Adrenal gland (tissue), 12 donors: Measurements from ENCODE around the gene CSNK1E. TPM values are rescaled to one million over a fixed set of nuclear protein-coding genes. Genes with fewer than 3 reads are reported as not detected.

Experiments
- DNase-seq, 7 donors: peaks; one replicate each; pipeline ENCODE4 v3.0.0-alpha.2; 2019 to 2020
- H3K27ac ChIP-seq, 5 donors: fragments of 200-600 bp; sonication (generic) in 4 of 5; 1 replicate in 3 of 5; 2 replicates in 2 of 5; pipeline versions ENCODE4 v1.5.1 to v1.8.0; 2016 to 2020; ENCODE audit warnings: mild to moderate bottlenecking in 1 of 5
- H3K27me3 ChIP-seq: fragments of 200-600 bp; 2 replicates; pipeline ENCODE4 v1.8.0; 2021
- H3K36me3 ChIP-seq, 2 donors: fragments of 200-600 bp; replicated peaks in 1 of 2; 1 replicate in 1 of 2; 2 replicates in 1 of 2; pipeline versions ENCODE4 v1.5.1 to v1.8.0; 2018 to 2022
- H3K4me1 ChIP-seq, 2 donors: fragments of 200-600 bp; replicated peaks in 1 of 2; 1 replicate in 1 of 2; 2 replicates in 1 of 2; pipeline versions ENCODE4 v1.5.1 to v1.8.0; 2018 to 2021
- H3K4me3 ChIP-seq, 4 donors: fragments of 200-600 bp; sonication (generic) in 3 of 4; one replicate each; pipeline ENCODE4 v1.5.1; 2016 to 2018
- H3K9me3 ChIP-seq, 3 donors: fragments of 200-600 bp; sonication (generic) in 1 of 3; replicated peaks in 1 of 3; 1 replicate in 2 of 3; 2 replicates in 1 of 3; pipeline versions ENCODE4 v1.5.1 to v1.8.0; 2016 to 2021
- POLR2A ChIP-seq, 2 donors: fragments of 450-650 bp; IDR thresholded peaks; one replicate each; pipeline ENCODE4 v1.6.1; 2017; ENCODE audit warnings: antibody characterized with exemption in 2 of 2, mild to moderate bottlenecking in 2 of 2, moderate library complexity in 1 of 2
- WGBS, 4 donors: extraction: QIAGEN DNeasy Blood & Tissue Kit in 2 of 4; methylation state at CpG; one replicate each; pipeline versions ENCODE4 v1.1.5 to v1.1.7; 2013 to 2017; 5-methylcytosine and 5-hydroxymethylcytosine counted together
- intact Hi-C, 2 donors: fragments of 100-400 bp; cut with DNase I; formaldehyde crosslinking; loops; one replicate each; pipeline versions ENCODE4 v1.14.1 to v1.15.0; 2022 to 2023
- polyA plus RNA-seq, 3 donors: library from polyadenylated mRNA; stranded (reverse); fragments of 200-250 nt in 2 of 3; fragments of 350-450 nt in 1 of 3; fragmentation: Illumina TruSeq in 1 of 3; extraction: RNeasy Lipid Tissue Mini Kit (QIAGEN cat#74804) in 1 of 3; gene quantifications; one replicate each; pipeline ENCODE4 v1.2.3, GENCODE V29; 2013 to 2014
- total RNA-seq, 9 donors: library from RNA; depleted of rRNA in 4 of 9; stranded (reverse); fragments of >200 nt in 4 of 9; fragments of 120-200 nt in 1 of 9; fragmentation: NEBNext Ultra II Directional in 1 of 9; extraction: Animal tissue kit (Norgen Biotek cat#: 25700) in 1 of 9; gene quantifications; one replicate each; pipeline versions ENCODE4 v1.1.0 to v1.2.4, GENCODE V29; 2013 to 2023
- TF ChIP-seq, protein P1 (sequence below), 6 experiments: fragments of 450-650 bp in 4 of 6; fragments of 200-600 bp in 2 of 6; sonication (generic) in 1 of 6; IDR thresholded peaks; 1 replicate in 5 of 6; 2 replicates in 1 of 6; pipeline versions ENCODE4 v1.5.1 to v1.8.0; 2016 to 2021; ENCODE audit warnings: antibody characterized with exemption in 6 of 6, mild to moderate bottlenecking in 2 of 6, moderate library complexity in 1 of 6
- donor health status: healthy with polysubstance abuse.
- donor health status: Bipolar disorder and iron deficiency.
- donor health status: DM: yes; HTN: yes; CAD: no.
- donor health status: DM: no; HTN: no; CAD: no.
- donor health status: DM: no; HTN: no; CAD: no.
- donor health status: DM: yes; HTN: yes; CAD: no.

The CSNK1E gene
- total and polyA plus RNA-seq, 12 donors, result 28.4 to 142 (median 73.7) TPM

DNA sequence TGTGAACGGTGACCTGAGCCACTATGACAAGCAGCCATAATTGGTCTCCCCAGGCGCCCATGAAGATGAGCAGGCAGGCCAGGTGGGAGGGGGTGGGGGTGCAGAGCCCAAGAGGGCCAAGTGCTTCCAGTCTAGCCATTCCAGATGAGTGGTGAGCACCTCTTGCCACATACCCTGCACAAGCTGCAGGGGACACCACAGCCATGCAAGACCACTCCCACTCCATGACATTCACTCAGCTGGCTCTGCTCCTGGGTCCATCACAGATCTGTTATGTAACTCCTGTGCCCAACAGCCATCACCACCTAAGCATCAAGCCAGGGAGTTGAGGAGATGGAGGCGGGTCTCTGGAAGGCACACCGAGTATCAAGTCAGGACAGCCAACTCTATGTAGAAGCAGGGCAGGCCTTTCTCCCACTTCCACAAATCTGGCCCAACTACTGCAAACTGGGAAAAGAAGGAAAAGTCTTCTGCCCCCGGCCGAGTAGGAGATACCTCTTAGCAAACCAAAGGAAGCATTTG lies 52.9 kb downstream of the CSNK1E start:
- peaks cover 11 to 68% of the 10 kb centered on the region in 2 donors for H3K4me1 ChIP-seq
- H3K4me3 ChIP-seq, result no peak overlapping the region
- intact Hi-C loops, result loop anchor here in 1 of 2 donors (10.0 kb wide), 1 partner anchor 90 kb away; no protein-coding TSS in a partner anchor
- no peaks in the 10 kb centered on the region for H3K9me3 ChIP-seq
- TF ChIP-seq POLR2A (IDR thresholded peaks at IDR 0.05), result no peak
- TF ChIP-seq, protein P1, sequence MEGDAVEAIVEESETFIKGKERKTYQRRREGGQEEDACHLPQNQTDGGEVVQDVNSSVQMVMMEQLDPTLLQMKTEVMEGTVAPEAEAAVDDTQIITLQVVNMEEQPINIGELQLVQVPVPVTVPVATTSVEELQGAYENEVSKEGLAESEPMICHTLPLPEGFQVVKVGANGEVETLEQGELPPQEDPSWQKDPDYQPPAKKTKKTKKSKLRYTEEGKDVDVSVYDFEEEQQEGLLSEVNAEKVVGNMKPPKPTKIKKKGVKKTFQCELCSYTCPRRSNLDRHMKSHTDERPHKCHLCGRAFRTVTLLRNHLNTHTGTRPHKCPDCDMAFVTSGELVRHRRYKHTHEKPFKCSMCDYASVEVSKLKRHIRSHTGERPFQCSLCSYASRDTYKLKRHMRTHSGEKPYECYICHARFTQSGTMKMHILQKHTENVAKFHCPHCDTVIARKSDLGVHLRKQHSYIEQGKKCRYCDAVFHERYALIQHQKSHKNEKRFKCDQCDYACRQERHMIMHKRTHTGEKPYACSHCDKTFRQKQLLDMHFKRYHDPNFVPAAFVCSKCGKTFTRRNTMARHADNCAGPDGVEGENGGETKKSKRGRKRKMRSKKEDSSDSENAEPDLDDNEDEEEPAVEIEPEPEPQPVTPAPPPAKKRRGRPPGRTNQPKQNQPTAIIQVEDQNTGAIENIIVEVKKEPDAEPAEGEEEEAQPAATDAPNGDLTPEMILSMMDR (IDR thresholded peaks at IDR 0.05), result no peak
- no peaks in the 10 kb centered on the region for H3K27me3 ChIP-seq
- no peak for DNase-seq
- H3K27ac ChIP-seq, result peak overlapping the region in 1 of 5 donors; percentile 34
- WGBS, 4 donors, result 88 to 92% (median 91%) methylated on average over 4 to 6 of the region's 6 CpGs
- H3K36me3 ChIP-seq, result no peaks in the 10 kb centered on the region

- TF ChIP-seq POLR2A (IDR thresholded peaks at IDR 0.05), result no peak
- TF ChIP-seq, protein P1 (IDR thresholded peaks at IDR 0.05), result peak; percentile 26 to 62 (median 54)
- intact Hi-C loops, result loop anchor here in 1 of 2 donors (10.0 kb wide), 1 partner anchor 93 kb away; no protein-coding TSS in a partner anchor
- Histone ChIP-seq H3K27ac (peak overlapping the region in 2 of 5 donors; percentile 74 to 93), H3K9me3 (no peaks in the 10 kb centered on the region), H3K4me1 (peaks cover 21 to 81% of the 10 kb centered on the region in 2 donors), H3K4me3 (no peak overlapping the region), H3K27me3 (no peaks in the 10 kb centered on the region), H3K36me3 (no peaks in the 10 kb centered on the region)
- DNase-seq, result peak in 6 of 7 donors; percentile 65 to 80 (median 76)
- WGBS, 4 donors, result 58 to 65% (median 61%) methylated on average over 20 of the region's 20 CpGs
These were observed 55.0 kb downstream of the CSNK1E start for GRCh38 chr22:38262051-38262795.

- Histone ChIP-seq H3K27ac (peak overlapping the region in 3 of 5 donors; percentile 12 to 93 (median 74)), H3K4me3 (no peak overlapping the region), H3K27me3 (no peaks in the 10 kb centered on the region), H3K4me1 (peaks cover 15 to 81% of the 10 kb centered on the region in 2 donors), H3K9me3 (no peaks in the 10 kb centered on the region), H3K36me3 (no peaks in the 10 kb centered on the region)
- 60 to 69% (median 67%) methylated on average over 11 to 15 of the region's 15 CpGs for WGBS, 4 donors
- intact Hi-C loops, result loop anchor here in 1 of 2 donors (10.0 kb wide), 1 partner anchor 94 kb away; no protein-coding TSS in a partner anchor
- DNase-seq, result no peak
- TF ChIP-seq POLR2A (IDR thresholded peaks at IDR 0.05), result no peak
- TF ChIP-seq, protein P1 (IDR thresholded peaks at IDR 0.05), result no peak
These were observed 56.2 kb downstream of the CSNK1E start for GRCh38 chr22:38260761-38261681.

GRCh38 chr22:38259370-38259769 lies 57.9 kb downstream of the CSNK1E start:
- no peak for TF ChIP-seq POLR2A (IDR thresholded peaks at IDR 0.05)
- TF ChIP-seq, protein P1 (IDR thresholded peaks at IDR 0.05), result no peak
- WGBS, 4 donors, result 71 to 83% (median 77%) methylated on average over 8 of the region's 8 CpGs
- no peaks in the 10 kb centered on the region for H3K27me3 ChIP-seq
- H3K4me3 ChIP-seq, result no peak overlapping the region
- H3K27ac ChIP-seq, result peak overlapping the region in 3 of 5 donors; percentile 88 to 93 (median 89)
- DNase-seq, result no peak
- intact Hi-C loops, result no loop called here
- H3K4me1 ChIP-seq, result peaks cover 15 to 69% of the 10 kb centered on the region in 2 donors
- no peaks in the 10 kb centered on the region for H3K9me3 ChIP-seq
- H3K36me3 ChIP-seq, result no peaks in the 10 kb centered on the region
